ENCODE data around the gene LMNA.

DNA sequence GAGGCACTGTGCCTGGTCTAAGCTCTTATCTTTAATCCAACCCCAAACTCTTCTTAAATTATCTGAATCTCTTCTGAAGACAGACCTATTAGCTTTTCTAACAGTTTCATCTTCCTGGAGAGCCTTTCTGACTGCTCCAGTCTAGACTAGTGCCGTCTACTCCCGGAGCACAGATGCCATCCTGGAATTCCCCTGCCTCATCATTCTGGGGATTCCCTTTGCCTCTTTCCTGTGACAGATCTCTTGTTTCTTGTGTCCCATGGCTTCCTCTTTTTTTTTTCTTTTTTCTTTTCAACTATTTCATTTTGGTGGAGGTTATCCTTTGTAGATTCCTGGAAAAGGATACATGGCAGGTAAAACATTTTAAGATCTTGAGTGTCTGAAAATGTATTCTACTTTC is 50.6 kb downstream of the LMNA start:
- TF ChIP-seq, protein P1, sequence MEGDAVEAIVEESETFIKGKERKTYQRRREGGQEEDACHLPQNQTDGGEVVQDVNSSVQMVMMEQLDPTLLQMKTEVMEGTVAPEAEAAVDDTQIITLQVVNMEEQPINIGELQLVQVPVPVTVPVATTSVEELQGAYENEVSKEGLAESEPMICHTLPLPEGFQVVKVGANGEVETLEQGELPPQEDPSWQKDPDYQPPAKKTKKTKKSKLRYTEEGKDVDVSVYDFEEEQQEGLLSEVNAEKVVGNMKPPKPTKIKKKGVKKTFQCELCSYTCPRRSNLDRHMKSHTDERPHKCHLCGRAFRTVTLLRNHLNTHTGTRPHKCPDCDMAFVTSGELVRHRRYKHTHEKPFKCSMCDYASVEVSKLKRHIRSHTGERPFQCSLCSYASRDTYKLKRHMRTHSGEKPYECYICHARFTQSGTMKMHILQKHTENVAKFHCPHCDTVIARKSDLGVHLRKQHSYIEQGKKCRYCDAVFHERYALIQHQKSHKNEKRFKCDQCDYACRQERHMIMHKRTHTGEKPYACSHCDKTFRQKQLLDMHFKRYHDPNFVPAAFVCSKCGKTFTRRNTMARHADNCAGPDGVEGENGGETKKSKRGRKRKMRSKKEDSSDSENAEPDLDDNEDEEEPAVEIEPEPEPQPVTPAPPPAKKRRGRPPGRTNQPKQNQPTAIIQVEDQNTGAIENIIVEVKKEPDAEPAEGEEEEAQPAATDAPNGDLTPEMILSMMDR (conservative IDR thresholded peaks at IDR 0.05; ENCODE audit: low read length), result no peak
- TF ChIP-seq EZH2phosphoT487 (IDR thresholded peaks at IDR 0.05; ENCODE audit: borderline replicate concordance), result no peak

Measured in Loucy (cell line).